SK-N-SH (cell line): Measurements from ENCODE around the gene KRT23. TPM values are rescaled to one million over a fixed set of nuclear protein-coding genes. Genes with fewer than 3 reads are reported as not detected.

Experiments
- CTCF ChIA-PET: fragments of 300-600, 350-600 bp; formaldehyde crosslinking; extraction: SDS; loops from one replicate; lab custom pipeline; 2021; lab: Yijun Ruan, JAX
- POLR2A ChIA-PET: fragments of 350-600 bp; sonication (Branson Sonifier 250); formaldehyde crosslinking; extraction: SDS; loops from one replicate; lab custom pipeline; 2020; ENCODE audit warnings: antibody characterized with exemption, inconsistent platforms; lab: Yijun Ruan, JAX
- DNase-seq: peaks from one replicate; pipeline ENCODE4 v3.0.0; 2012
- H2AFZ ChIP-seq: fragments of 200-600 bp; sonication (generic); 2 replicates; pipeline ENCODE4 v1.8.1; 2016; ENCODE audit warnings: antibody characterized with exemption, mild to moderate bottlenecking, low read depth
- H3F3A ChIP-seq: fragments of 200-600 bp; sonication (generic); replicated peaks from 2 replicates; pipeline ENCODE3; 2016; ENCODE audit warnings: antibody characterized with exemption, mild to moderate bottlenecking; ENCODE audit not compliant: insufficient read depth
- H3K27ac ChIP-seq, 2 experiments: fragments of 200-500 bp in 1 of 2; fragments of 200-600 bp in 1 of 2; sonication (Bioruptor generic) in 1 of 2; sonication (generic), shearing (Covaris generic) in 1 of 2; 2 replicates each; pipeline versions ENCODE4 v1.5.1 to v1.6.1; 2014 to 2016; ENCODE audit warnings: low read depth in 2 of 2, inconsistent platforms in 1 of 2, low read length in 1 of 2, mild to moderate bottlenecking in 1 of 2, mixed read lengths in 1 of 2
- H3K27me3 ChIP-seq: fragments of 200-600 bp; sonication (generic), shearing (Covaris generic); 2 replicates; pipeline ENCODE4 v1.6.1; 2016; ENCODE audit warnings: mixed run types; ENCODE audit not compliant: insufficient read depth
- H3K36me3 ChIP-seq, 2 experiments: fragments of 200-500 bp in 1 of 2; fragments of 200-600 bp in 1 of 2; sonication (Bioruptor generic) in 1 of 2; sonication (generic) in 1 of 2; replicated peaks in 1 of 2; 2 replicates each; pipeline versions ENCODE3 to v1.5.1; 2014 to 2016; ENCODE audit warnings: low read length in 1 of 2, mild to moderate bottlenecking in 1 of 2; ENCODE audit not compliant: insufficient read depth in 2 of 2, control insufficient read depth in 1 of 2
- H3K4me1 ChIP-seq, 2 experiments: fragments of 200-500 bp in 1 of 2; fragments of 200-600 bp in 1 of 2; sonication (Bioruptor generic) in 1 of 2; sonication (generic), shearing (Covaris generic) in 1 of 2; 2 replicates each; pipeline versions ENCODE4 v1.5.1 to v1.6.1; 2014 to 2016; ENCODE audit warnings: low read depth in 1 of 2, low read length in 1 of 2, mixed run types in 1 of 2; ENCODE audit not compliant: insufficient read depth in 2 of 2, control insufficient read depth in 1 of 2
- H3K4me2 ChIP-seq: fragments of 200-600 bp; sonication (generic), shearing (Covaris generic); 2 replicates; pipeline ENCODE4 v1.6.1; 2017; ENCODE audit warnings: mixed run types
- H3K4me3 ChIP-seq, 2 experiments: fragments of 200-500 bp in 1 of 2; fragments of 200-600 bp in 1 of 2; sonication (Bioruptor generic) in 1 of 2; sonication (generic), shearing (Covaris generic) in 1 of 2; 2 replicates each; pipeline versions ENCODE4 v1.5.1 to v1.8.1; 2014 to 2016; ENCODE audit warnings: low read depth in 2 of 2, inconsistent platforms in 1 of 2, low read length in 1 of 2, mild to moderate bottlenecking in 1 of 2, mixed read lengths in 1 of 2, moderate library complexity in 1 of 2
- H3K79me2 ChIP-seq: fragments of 200-600 bp; sonication (generic); 2 replicates; pipeline ENCODE4 v1.8.1; 2017; ENCODE audit warnings: mild to moderate bottlenecking; ENCODE audit not compliant: insufficient read depth
- H3K9ac ChIP-seq: fragments of 200-600 bp; sonication (generic); 2 replicates; pipeline ENCODE4 v1.6.1; 2017; ENCODE audit warnings: mixed run types
- H3K9me2 ChIP-seq: fragments of 200-600 bp; sonication (generic); 2 replicates; pipeline ENCODE4 v1.6.1; 2017; ENCODE audit warnings: mixed run types
- H3K9me3 ChIP-seq: fragments of 200-600 bp; sonication (generic); 2 replicates; pipeline ENCODE4 v1.6.1; 2017; ENCODE audit warnings: mixed run types, mild to moderate bottlenecking, moderate library complexity
- H4K20me1 ChIP-seq: fragments of 200-600 bp; sonication (generic); 2 replicates; pipeline ENCODE4 v1.6.1; 2017; ENCODE audit warnings: mild to moderate bottlenecking, mixed run types; ENCODE audit not compliant: insufficient read depth
- CHD2 ChIP-seq: fragments of 150-350 bp; IDR thresholded peaks from 2 replicates; pipeline ENCODE4 v1.6.1; 2018; ENCODE audit warnings: low read length; ENCODE audit not compliant: partially characterized antibody
- EP300 ChIP-seq, 2 experiments: IDR thresholded peaks; 2 replicates each; pipeline versions ENCODE4 v1.4.0 to v1.6.1; 2012; ENCODE audit warnings: borderline replicate concordance in 1 of 2, low read depth in 1 of 2, low read length in 1 of 2
- FOSL2 ChIP-seq: IDR thresholded peaks from 2 replicates; pipeline ENCODE4 v1.4.0; 2012; ENCODE audit warnings: low read depth, mild to moderate bottlenecking, moderate library complexity, borderline replicate concordance
- FOXJ3 ChIP-seq: sonication (generic); formaldehyde crosslinking; IDR thresholded peaks from 2 replicates; pipeline ENCODE4 v1.5.1; 2020; ENCODE audit warnings: mild to moderate bottlenecking, missing genetic modification reagents
- FOXM1 ChIP-seq: IDR thresholded peaks from 2 replicates; pipeline ENCODE4 v1.4.0; 2012; ENCODE audit warnings: low read depth, mild to moderate bottlenecking
- GABPA ChIP-seq: IDR thresholded peaks from 2 replicates; pipeline ENCODE4 v1.4.0; 2012; ENCODE audit warnings: low read depth, mild to moderate bottlenecking
- GATA2 ChIP-seq: sonication (generic); formaldehyde crosslinking; IDR thresholded peaks from 2 replicates; pipeline ENCODE4 v1.5.0; 2020; ENCODE audit warnings: mild to moderate bottlenecking, missing genetic modification reagents
- JUND ChIP-seq: IDR thresholded peaks from 2 replicates; pipeline ENCODE4 v1.4.0; 2012
- MEF2A ChIP-seq: IDR thresholded peaks from 2 replicates; pipeline ENCODE4 v1.4.0; 2012; ENCODE audit warnings: low read depth, borderline replicate concordance
- MXI1 ChIP-seq: IDR thresholded peaks from 2 replicates; pipeline ENCODE4 v1.6.1; 2012; ENCODE audit warnings: mild to moderate bottlenecking, low read depth, low read length, improper control_type of control experiment
- NFIC ChIP-seq: IDR thresholded peaks from 2 replicates; pipeline ENCODE4 v1.4.0; 2012; ENCODE audit warnings: borderline replicate concordance
- NRF1 ChIP-seq: IDR thresholded peaks from 2 replicates; pipeline ENCODE4 v1.6.1; 2012; ENCODE audit warnings: low read depth, mild to moderate bottlenecking, low read length
- POLR2AphosphoS5 ChIP-seq: IDR thresholded peaks from 2 replicates; pipeline ENCODE4 v1.6.1; 2012; ENCODE audit warnings: low read depth, low read length
- RAD21 ChIP-seq: IDR thresholded peaks from 2 replicates; pipeline ENCODE4 v1.6.1; 2012; ENCODE audit warnings: mild to moderate bottlenecking, low read length
- SIN3A ChIP-seq: IDR thresholded peaks from 2 replicates; pipeline ENCODE4 v1.6.1; 2012; ENCODE audit warnings: low read depth, mild to moderate bottlenecking, low read length, moderate library complexity, borderline replicate concordance
- TEAD4 ChIP-seq: IDR thresholded peaks from 2 replicates; pipeline ENCODE4 v1.4.0; 2012; ENCODE audit warnings: mild to moderate bottlenecking, borderline replicate concordance; ENCODE audit not compliant: insufficient read depth
- YY1 ChIP-seq: IDR thresholded peaks from 2 replicates; pipeline ENCODE4 v1.4.0; 2012; ENCODE audit warnings: low read depth, mild to moderate bottlenecking
- WGBS: methylation state at CpG from one replicate; pipeline ENCODE4 v1.1.6; 2017; ENCODE audit warnings: low lambda C conversion rate; 5-methylcytosine and 5-hydroxymethylcytosine counted together
- polyA plus RNA-seq, 3 experiments: library from polyadenylated mRNA; depleted of rRNA; stranded (reverse); fragments of >200 nt; gene quantifications; 2 replicates each; pipeline ENCODE4 v1.2.3, GENCODE V29; 2012
- TF ChIP-seq, protein P1 (sequence below): fragments of 150-350 bp; IDR thresholded peaks from 2 replicates; pipeline ENCODE4 v1.6.1; 2016; ENCODE audit warnings: mild to moderate bottlenecking, low read depth, low read length
- TF ChIP-seq, protein P2 (sequence below): IDR thresholded peaks from 2 replicates; pipeline ENCODE4 v1.6.1; 2012; ENCODE audit warnings: mild to moderate bottlenecking, low read depth, low read length, moderate library complexity
- TF ChIP-seq, protein P3 (sequence below): fragments of 150-350 bp; IDR thresholded peaks from 2 replicates; pipeline ENCODE4 v1.6.1; 2017; ENCODE audit warnings: antibody characterized with exemption, low read length, low read depth, borderline replicate concordance
- TF ChIP-seq, protein P4 (sequence below): IDR thresholded peaks from 2 replicates; pipeline ENCODE4; 2012

Gene KRT23
- polyA plus RNA-seq, 1 of the 3 experiments (the other 2 are of a cell fraction) = not detected

DNA sequence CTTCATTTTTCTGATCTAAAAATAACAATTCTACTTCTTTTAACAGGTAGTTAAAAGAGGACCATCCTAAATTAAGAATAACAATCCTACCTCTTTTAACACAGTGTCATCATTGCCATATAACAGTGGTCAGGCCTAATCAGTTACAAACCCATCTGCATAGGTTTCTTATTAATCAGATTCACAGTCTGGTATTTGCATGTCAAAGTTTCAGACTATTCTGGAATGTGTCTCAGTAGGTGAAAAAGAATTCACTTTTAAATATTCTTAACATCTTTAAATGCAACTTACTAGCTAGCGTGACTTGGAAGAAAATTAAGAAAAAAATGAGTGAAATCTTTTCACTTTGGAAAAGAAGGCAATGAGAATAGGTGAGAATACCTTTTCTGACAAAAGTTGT, 63.6 kb downstream of the KRT23 start:
- CTCF ChIA-PET = interaction anchor here (0.9 kb wide), 1 partner anchor 14 kb away, joined by 3 read pairs; no protein-coding TSS in a partner anchor
- Histone ChIP-seq H3K27ac (no peak overlapping the region), H4K20me1 (no peaks in the 10 kb centered on the region), H3K4me2 (no peak overlapping the region)
- TF ChIP-seq, protein P1, sequence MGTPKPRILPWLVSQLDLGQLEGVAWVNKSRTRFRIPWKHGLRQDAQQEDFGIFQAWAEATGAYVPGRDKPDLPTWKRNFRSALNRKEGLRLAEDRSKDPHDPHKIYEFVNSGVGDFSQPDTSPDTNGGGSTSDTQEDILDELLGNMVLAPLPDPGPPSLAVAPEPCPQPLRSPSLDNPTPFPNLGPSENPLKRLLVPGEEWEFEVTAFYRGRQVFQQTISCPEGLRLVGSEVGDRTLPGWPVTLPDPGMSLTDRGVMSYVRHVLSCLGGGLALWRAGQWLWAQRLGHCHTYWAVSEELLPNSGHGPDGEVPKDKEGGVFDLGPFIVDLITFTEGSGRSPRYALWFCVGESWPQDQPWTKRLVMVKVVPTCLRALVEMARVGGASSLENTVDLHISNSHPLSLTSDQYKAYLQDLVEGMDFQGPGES = no peak
- TF ChIP-seq TEAD4 (no peak), EP300 (IDR thresholded peaks at IDR 0.05; ENCODE audit: borderline replicate concordance in 1 of 2, low read depth in 1 of 2, low read length in 1 of 2) (no peak), MEF2A (no peak), FOSL2 (no peak)
- TF ChIP-seq, protein P2, sequence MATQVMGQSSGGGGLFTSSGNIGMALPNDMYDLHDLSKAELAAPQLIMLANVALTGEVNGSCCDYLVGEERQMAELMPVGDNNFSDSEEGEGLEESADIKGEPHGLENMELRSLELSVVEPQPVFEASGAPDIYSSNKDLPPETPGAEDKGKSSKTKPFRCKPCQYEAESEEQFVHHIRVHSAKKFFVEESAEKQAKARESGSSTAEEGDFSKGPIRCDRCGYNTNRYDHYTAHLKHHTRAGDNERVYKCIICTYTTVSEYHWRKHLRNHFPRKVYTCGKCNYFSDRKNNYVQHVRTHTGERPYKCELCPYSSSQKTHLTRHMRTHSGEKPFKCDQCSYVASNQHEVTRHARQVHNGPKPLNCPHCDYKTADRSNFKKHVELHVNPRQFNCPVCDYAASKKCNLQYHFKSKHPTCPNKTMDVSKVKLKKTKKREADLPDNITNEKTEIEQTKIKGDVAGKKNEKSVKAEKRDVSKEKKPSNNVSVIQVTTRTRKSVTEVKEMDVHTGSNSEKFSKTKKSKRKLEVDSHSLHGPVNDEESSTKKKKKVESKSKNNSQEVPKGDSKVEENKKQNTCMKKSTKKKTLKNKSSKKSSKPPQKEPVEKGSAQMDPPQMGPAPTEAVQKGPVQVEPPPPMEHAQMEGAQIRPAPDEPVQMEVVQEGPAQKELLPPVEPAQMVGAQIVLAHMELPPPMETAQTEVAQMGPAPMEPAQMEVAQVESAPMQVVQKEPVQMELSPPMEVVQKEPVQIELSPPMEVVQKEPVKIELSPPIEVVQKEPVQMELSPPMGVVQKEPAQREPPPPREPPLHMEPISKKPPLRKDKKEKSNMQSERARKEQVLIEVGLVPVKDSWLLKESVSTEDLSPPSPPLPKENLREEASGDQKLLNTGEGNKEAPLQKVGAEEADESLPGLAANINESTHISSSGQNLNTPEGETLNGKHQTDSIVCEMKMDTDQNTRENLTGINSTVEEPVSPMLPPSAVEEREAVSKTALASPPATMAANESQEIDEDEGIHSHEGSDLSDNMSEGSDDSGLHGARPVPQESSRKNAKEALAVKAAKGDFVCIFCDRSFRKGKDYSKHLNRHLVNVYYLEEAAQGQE = no peak
- TF ChIP-seq, all 33 proteins: peak for 0
- H3F3A ChIP-seq = no peaks in the 10 kb centered on the region
- no peaks in the 10 kb centered on the region; the same call in 1 of the 2 replicates for H3K9me3 ChIP-seq
- WGBS = 33% methylated on average over 1 of the region's 1 CpG
- no peaks in the 10 kb centered on the region for H3K4me1 ChIP-seq
- no peak overlapping the region for H3K4me3 ChIP-seq
- H3K9me2 ChIP-seq = no peaks in the 10 kb centered on the region
- H3K9ac ChIP-seq = no peak overlapping the region
- H3K79me2 ChIP-seq = no peaks in the 10 kb centered on the region
- no peak for DNase-seq
- POLR2A ChIA-PET = no interaction called here
- no peaks in the 10 kb centered on the region for H3K36me3 ChIP-seq
- peaks cover 23% of the 10 kb centered on the region for H3K27me3 ChIP-seq
- H2AFZ ChIP-seq = no peak overlapping the region

DNA sequence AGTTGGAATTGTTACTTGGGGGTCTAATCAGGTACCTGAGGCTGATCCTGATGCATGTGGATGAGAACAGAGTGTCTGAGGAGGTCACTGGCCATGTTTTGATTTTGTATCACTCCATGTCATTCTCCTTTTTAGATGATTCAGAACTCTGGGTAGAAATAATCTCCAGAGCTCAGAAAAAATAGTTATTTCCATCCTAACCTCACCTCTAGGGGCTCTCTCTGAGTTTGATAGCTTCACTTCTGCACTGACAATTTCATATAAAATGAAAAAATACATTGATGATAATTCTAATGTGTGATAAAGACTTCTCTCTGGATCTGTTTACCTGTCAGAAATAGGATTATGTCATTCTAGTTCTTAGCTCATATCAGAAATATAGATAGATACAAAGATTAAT, 64.2 kb downstream of the KRT23 start:
- Histone ChIP-seq H3F3A (no peaks in the 10 kb centered on the region), H3K4me1 (no peaks in the 10 kb centered on the region), H3K79me2 (no peaks in the 10 kb centered on the region), H3K9ac (no peak overlapping the region), H3K36me3 (no peaks in the 10 kb centered on the region), H2AFZ (no peak overlapping the region), H3K4me3 (no peak overlapping the region), H3K27me3 (peaks cover 23% of the 10 kb centered on the region), H3K9me3 (no peaks in the 10 kb centered on the region; the same call in 1 of the 2 replicates), H3K4me2 (no peak overlapping the region), H4K20me1 (no peaks in the 10 kb centered on the region), H3K9me2 (no peaks in the 10 kb centered on the region), H3K27ac (no peak overlapping the region)
- DNase-seq = no peak
- CTCF ChIA-PET = interaction anchor here (0.9 kb wide), 1 partner anchor 15 kb away, joined by 3 read pairs; no protein-coding TSS in a partner anchor
- POLR2A ChIA-PET = no interaction called here
- TF ChIP-seq JUND (no peak), POLR2AphosphoS5 (no peak), GABPA (no peak), FOXM1 (no peak), GATA2 (no peak), RAD21 (no peak), CHD2 (no peak), SIN3A (no peak), FOSL2 (no peak), FOXJ3 (CRISPR knock-in tag) (no peak), NRF1 (no peak), MEF2A (no peak), YY1 (no peak), NFIC (no peak), MXI1 (no peak)
- TF ChIP-seq, protein P3, sequence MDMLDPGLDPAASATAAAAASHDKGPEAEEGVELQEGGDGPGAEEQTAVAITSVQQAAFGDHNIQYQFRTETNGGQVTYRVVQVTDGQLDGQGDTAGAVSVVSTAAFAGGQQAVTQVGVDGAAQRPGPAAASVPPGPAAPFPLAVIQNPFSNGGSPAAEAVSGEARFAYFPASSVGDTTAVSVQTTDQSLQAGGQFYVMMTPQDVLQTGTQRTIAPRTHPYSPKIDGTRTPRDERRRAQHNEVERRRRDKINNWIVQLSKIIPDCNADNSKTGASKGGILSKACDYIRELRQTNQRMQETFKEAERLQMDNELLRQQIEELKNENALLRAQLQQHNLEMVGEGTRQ = no peak
- TF ChIP-seq, protein P4, sequence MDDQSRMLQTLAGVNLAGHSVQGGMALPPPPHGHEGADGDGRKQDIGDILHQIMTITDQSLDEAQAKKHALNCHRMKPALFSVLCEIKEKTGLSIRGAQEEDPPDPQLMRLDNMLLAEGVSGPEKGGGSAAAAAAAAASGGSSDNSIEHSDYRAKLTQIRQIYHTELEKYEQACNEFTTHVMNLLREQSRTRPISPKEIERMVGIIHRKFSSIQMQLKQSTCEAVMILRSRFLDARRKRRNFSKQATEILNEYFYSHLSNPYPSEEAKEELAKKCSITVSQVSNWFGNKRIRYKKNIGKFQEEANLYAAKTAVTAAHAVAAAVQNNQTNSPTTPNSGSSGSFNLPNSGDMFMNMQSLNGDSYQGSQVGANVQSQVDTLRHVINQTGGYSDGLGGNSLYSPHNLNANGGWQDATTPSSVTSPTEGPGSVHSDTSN = no peak
